SKM-1 (cell line): ENCODE measurements around the gene ACTA2.

Experiments
- DNase-seq: peaks from one replicate; lab custom pipeline; 2025; ENCODE audit not compliant: unreplicated experiment; lab: John Stamatoyannopoulos, UW

Gene ACTA2

GRCh38 chr10:88920986-88921593, 31.5 kb downstream of the ACTA2 start:
- DNase-seq, result no peak

- no peak for DNase-seq
Measured at GRCh38 chr10:88920198-88920597, 32.4 kb downstream of the ACTA2 start.

- DNase-seq, result no peak
Measured at GRCh38 chr10:88919041-88919440, 33.5 kb downstream of the ACTA2 start.

DNA sequence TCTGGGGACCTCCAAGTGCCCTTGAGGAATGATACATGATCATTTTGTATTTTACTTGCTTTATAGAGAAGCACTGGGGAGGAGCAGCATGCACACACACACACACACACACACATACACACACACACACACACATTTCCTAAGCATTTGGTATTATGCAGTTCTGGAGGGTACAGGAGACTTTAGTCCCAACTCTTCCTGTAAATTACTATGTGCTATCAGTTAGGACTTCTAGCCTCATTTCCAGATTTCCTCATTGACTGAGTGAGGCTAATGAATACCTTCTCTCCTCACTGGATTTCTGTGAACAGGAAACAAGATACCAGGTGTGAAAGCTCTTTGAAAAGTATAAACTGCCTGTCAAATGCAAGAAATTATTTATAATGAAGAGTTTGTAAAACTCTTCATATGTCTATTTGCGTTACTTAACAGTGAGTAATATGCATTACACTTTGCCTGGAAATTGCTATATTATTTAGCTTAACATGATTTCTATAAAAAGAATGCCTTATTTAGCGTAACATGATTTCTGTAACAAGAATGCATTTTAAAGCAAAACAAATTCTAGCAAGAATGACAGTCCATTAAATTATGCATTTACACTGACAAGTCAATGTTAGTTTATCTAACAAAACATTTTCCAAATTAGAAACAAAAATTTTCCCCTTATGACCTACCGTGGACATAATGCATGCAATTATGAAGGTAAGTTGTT, 34.2 kb downstream of the ACTA2 start:
- no peak for DNase-seq

- no peak for DNase-seq
Measured at GRCh38 chr10:88916986-88917385, 35.6 kb downstream of the ACTA2 start.

DNA sequence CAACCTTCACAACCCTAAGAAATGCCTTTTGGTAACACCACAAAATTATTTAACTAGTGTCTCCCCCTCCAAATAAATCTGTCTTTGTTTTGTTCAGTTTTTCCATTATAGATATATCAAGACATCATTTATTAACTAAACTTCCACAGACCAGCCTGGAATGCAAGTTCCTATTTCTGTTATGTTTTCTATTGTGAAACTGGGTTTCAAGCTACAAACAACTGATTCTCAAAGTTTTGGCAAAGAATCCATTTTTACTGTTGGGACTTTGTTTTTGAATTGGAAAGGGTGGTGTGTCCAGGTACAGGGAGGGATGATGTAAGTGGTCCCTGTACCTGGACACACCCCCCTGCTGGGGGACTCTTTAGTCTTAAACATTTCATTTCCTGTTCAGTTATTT, 36.3 kb downstream of the ACTA2 start:
- no peak for DNase-seq

GRCh38 chr10:88915781-88916180, 36.8 kb downstream of the ACTA2 start:
- no peak for DNase-seq

GRCh38 chr10:88913788-88914187, 38.8 kb downstream of the ACTA2 start:
- no peak for DNase-seq

- DNase-seq, result no peak
Measured at GRCh38 chr10:88913127-88913526, 39.4 kb downstream of the ACTA2 start.

- DNase-seq, result no peak
Measured at GRCh38 chr10:88911851-88912250, 40.7 kb downstream of the ACTA2 start.

DNA sequence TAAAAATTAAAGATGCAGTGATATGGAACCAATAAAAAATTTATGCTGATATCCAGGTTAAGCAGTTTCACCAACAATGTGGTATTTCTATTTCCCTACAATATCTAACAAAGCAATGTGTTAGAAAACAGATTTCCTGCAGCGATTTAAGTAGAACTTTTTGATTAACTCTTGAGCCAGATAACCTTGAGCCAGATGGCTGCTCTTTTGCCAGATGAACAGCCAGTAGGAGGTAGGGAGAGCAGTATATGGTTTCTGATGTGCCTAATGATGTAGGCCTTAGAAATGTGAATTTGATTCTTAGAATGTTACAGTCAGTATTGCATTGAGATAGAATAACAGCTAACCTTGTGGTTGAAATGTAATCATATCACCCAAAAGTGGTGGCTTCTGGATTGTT, 41.5 kb downstream of the ACTA2 start:
- no peak for DNase-seq

GRCh38 chr10:88908194-88908593, 44.4 kb downstream of the ACTA2 start:
- no peak for DNase-seq

GRCh38 chr10:88906921-88907320, 45.7 kb downstream of the ACTA2 start:
- DNase-seq, result no peak

GRCh38 chr10:88903715-88904114, 48.9 kb downstream of the ACTA2 start:
- no peak for DNase-seq

DNA sequence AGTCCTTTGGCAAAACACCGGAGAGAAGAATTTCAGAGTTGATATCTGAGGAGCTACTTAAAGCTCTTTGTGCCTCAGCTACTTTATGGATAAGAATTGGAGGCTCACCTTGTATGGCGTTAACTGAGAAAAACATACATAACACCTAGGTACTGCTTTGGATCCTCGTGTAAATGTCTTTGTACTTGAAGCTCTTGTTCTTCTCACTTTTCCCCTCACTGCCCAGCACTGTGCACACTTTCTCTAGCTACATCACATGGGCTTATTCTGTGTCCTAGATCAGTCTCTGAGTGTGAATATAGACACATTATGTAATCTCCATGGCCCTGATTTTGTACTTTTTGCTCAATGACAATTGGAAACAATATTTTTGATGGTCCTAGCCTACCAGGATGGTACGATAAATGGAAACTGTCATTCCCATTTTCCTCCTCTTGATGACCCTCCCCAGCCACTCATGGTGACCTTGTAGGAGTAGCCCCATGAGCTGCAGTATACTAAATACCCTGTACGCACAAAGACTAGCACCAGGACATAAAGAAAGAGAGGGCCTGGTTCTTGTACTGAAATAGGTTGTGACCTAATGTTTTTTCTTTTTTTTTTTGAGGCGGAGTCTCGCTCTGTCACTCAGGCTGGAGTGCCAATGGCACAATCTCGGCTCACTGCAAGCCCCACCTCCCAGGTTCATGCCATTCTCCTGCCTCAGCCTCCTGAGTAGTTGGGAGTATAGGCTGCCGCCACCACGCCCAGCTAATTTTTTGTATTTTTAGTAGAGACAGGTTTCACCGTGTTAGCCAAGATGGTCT, 50.4 kb downstream of the ACTA2 start:
- DNase-seq, result no peak

GRCh38 chr10:88901206-88901983, 51.2 kb downstream of the ACTA2 start:
- peak; percentile 27 for DNase-seq

GRCh38 chr10:88899886-88900285, 52.7 kb downstream of the ACTA2 start:
- DNase-seq, result no peak

GRCh38 chr10:88898727-88899126, 53.8 kb downstream of the ACTA2 start:
- no peak for DNase-seq

- DNase-seq, result no peak
Measured at GRCh38 chr10:88896994-88897853, 55.3 kb downstream of the ACTA2 start.

DNA sequence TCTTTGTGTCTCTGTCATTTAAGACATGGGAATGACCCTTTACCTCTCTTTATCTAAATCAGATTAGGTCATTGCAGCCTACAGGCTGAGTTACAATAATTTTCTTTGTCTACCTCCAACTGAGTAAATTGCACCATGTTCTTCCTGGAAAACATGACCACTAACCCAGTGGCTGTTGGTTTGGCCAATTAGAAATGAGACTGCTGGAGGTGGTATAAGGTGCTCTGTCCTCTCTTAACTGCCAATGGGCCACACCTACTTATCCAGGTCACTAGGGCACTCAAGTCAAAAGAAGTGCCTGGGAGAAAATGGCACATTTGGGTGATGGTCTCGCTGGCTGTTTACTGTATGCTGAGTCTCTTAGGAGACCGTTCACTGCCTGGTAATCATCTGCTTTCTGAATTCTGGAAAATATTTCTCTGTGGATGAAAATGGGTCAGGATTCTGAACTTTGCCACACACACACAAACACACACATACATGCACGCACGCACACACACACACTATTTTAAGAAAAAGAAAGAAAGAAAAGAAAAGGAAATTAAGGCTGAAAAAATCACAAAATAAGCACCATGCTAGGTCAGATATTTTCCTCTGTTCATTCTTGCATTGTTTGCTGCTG, 56.1 kb downstream of the ACTA2 start:
- no peak for DNase-seq
